ENCODE results near the gene CTNNA3.

DNA sequence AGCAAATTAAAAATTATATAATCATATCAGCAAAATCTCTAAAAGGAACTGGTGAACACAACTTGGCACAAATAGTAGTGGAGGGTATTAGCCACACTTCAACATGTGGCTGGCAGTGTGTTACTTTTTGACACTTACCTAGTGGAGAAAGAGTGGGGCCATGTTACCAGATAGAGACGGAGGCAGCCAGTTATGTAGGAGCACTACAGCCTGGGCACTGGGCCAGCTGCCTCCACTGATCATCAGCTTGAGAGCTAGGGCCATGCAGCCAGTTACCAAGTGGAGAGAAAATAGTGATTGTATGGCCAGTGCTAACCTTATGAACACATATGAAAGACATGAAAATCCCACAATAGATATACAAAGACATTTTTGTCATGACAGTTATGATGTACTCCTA lies 243.1 kb downstream of the CTNNA3 start:
- no peak for TF ChIP-seq POLR2A (IDR thresholded peaks at IDR 0.05)
- TF ChIP-seq CTCF (IDR thresholded peaks at IDR 0.05): no peak

Measured in uterus (tissue), 2 donors.